ENCODE results near the gene WWOX.

The WWOX gene

GRCh38 chr16:78161023-78161729 is 61.7 kb downstream of the WWOX start:
- Histone ChIP-seq H3K36me3 (no peaks in the 10 kb centered on the region), H3K9me3 (no peaks in the 10 kb centered on the region), H3K27me3 (no peaks in the 10 kb centered on the region), H3K4me3 (ENCODE audit: low read depth in 1 of 2, low read length in 1 of 2) (no peak overlapping the region), H3K27ac (no peak overlapping the region), H3K4me1 (ENCODE audit: control insufficient read depth in 1 of 2, insufficient read depth in 1 of 2, low read depth in 1 of 2, low read length in 1 of 2) (no peaks in the 10 kb centered on the region)
- no peak for TF ChIP-seq CTCF (IDR thresholded peaks at IDR 0.05)

DNA sequence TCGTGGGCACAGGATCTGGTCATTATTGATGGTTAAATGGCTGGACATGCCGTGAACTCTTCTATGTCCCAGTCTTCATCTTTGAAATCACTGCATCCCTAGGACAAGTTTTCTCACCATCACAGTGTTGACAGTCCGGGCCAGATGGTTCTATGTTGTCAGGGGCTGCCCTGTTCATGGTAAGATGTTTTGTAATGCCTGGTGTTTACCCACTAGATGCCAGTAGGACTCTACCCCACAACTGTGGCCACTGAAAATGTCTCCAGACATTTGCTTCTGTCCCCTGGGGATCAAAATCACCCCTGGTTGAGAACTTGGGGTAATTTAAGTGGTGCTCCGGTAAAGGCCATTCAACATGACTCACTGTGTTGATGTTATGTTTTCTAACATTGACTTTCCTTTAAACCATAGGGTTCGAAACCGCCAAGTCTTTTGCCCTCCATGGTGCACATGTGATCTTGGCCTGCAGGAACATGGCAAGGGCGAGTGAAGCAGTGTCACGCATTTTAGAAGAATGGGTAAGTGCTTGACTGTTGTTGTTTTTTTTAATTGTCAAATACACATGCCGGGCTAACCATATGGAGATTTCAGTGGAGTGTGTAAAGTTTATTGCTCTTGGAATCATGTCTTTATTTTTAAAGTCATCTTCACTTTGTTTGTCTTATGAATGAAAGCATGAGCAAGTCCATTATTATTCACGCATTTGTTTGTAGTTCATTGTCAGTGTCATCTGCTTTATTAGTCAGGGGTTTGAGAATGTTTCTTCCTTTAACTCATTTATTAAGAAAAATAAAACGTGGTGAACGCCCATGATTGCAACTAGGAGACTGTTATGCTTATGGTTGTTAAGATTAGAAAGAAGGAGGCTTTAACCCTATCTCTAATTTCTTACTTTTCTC is 64.6 kb downstream of the WWOX start:
- Histone ChIP-seq H3K9me3 (no peaks in the 10 kb centered on the region), H3K27me3 (no peaks in the 10 kb centered on the region), H3K4me1 (ENCODE audit: control insufficient read depth in 1 of 2, insufficient read depth in 1 of 2, low read depth in 1 of 2, low read length in 1 of 2) (no peaks in the 10 kb centered on the region), H3K27ac (no peak overlapping the region), H3K36me3 (no peaks in the 10 kb centered on the region), H3K4me3 (ENCODE audit: low read depth in 1 of 2, low read length in 1 of 2) (no peak overlapping the region)
- no peak for TF ChIP-seq CTCF (IDR thresholded peaks at IDR 0.05)

GRCh38 chr16:78170494-78170933 is 71.1 kb downstream of the WWOX start:
- no peaks in the 10 kb centered on the region for H3K9me3 ChIP-seq
- no peak overlapping the region for H3K27ac ChIP-seq
- no peaks in the 10 kb centered on the region for H3K4me1 ChIP-seq (ENCODE audit: control insufficient read depth in 1 of 2, insufficient read depth in 1 of 2, low read depth in 1 of 2, low read length in 1 of 2)
- no peaks in the 10 kb centered on the region for H3K36me3 ChIP-seq
- no peaks in the 10 kb centered on the region for H3K27me3 ChIP-seq
- H3K4me3 ChIP-seq (ENCODE audit: low read depth in 1 of 2, low read length in 1 of 2), result no peak overlapping the region
- TF ChIP-seq CTCF (IDR thresholded peaks at IDR 0.05), result no peak

GRCh38 chr16:78175287-78175686 is 75.8 kb downstream of the WWOX start:
- no peaks in the 10 kb centered on the region for H3K27me3 ChIP-seq
- no peak overlapping the region for H3K4me3 ChIP-seq (ENCODE audit: low read depth in 1 of 2, low read length in 1 of 2)
- no peaks in the 10 kb centered on the region for H3K9me3 ChIP-seq
- H3K4me1 ChIP-seq (ENCODE audit: control insufficient read depth in 1 of 2, insufficient read depth in 1 of 2, low read depth in 1 of 2, low read length in 1 of 2), result no peaks in the 10 kb centered on the region
- H3K27ac ChIP-seq, result no peak overlapping the region
- no peaks in the 10 kb centered on the region for H3K36me3 ChIP-seq
- TF ChIP-seq CTCF (IDR thresholded peaks at IDR 0.05), result no peak

DNA sequence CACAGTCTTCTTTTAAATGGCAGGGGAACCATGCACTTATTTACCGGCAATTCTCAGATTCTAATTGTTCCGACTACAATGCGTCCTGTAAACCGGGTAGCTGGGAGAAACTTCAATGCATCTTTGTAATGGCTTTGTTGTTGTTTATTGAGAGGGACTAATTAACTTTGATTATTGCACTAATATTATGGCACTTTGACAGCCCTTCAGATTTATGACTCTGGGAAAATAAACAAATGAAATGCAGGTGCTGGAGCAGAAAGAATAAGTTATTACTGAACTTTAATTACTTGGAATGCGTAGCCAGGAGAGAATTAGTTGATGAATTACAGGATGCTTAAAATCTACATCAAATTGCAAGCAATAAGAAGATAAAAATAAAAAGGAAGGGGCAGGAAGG is 77.0 kb downstream of the WWOX start:
- TF ChIP-seq CTCF (IDR thresholded peaks at IDR 0.05), result no peak
- no peaks in the 10 kb centered on the region for H3K4me1 ChIP-seq (ENCODE audit: control insufficient read depth in 1 of 2, insufficient read depth in 1 of 2, low read depth in 1 of 2, low read length in 1 of 2)
- H3K36me3 ChIP-seq, result no peaks in the 10 kb centered on the region
- no peaks in the 10 kb centered on the region for H3K27me3 ChIP-seq
- H3K9me3 ChIP-seq, result no peaks in the 10 kb centered on the region
- H3K27ac ChIP-seq, result no peak overlapping the region
- no peak overlapping the region for H3K4me3 ChIP-seq (ENCODE audit: low read depth in 1 of 2, low read length in 1 of 2)
